Activated B cell treated with CpG ODN at 0.5 μM for 24 hours (primary cell): ENCODE data around the gene DPM3. TPM values are rescaled to one million over a fixed set of nuclear protein-coding genes. Genes with fewer than 3 reads are reported as not detected.
A peak's percentile ranks its signal among the peaks of the same experiment; 100 is the strongest.

ENCODE experiments used
- ATAC-seq: fragments of 200-7000 bp; cut with Tn5 transposase; one replicate; pipeline ENCODE4 v1.10.0; 2021; ENCODE audit warnings: low read depth, mild to moderate bottlenecking, moderate library complexity
- CTCF ChIA-PET: fragments of 350-600 bp; sonication (Branson Sonifier 250); formaldehyde crosslinking; loops from one replicate; lab custom pipeline; 2021; ENCODE audit warnings: antibody characterized with exemption; lab: Charles Lee
- POLR2A ChIA-PET: fragments of 350-600 bp; sonication (Branson Sonifier 250); formaldehyde crosslinking; loops from one replicate; lab custom pipeline; 2021; ENCODE audit warnings: antibody characterized with exemption; lab: Charles Lee
- DNase-seq: peaks from one replicate; pipeline ENCODE4 v3.0.0; 2022
- H3K27ac Mint-ChIP-seq: one replicate; pipeline ENCODE4 v1.8.0; 2020; ENCODE audit warnings: mixed read lengths
- H3K27me3 Mint-ChIP-seq: one replicate; pipeline ENCODE4 v1.8.0; 2021; ENCODE audit warnings: mixed read lengths
- H3K36me3 Mint-ChIP-seq: one replicate; pipeline ENCODE4 v1.8.0; 2021; ENCODE audit warnings: low read depth, mixed read lengths
- H3K4me1 Mint-ChIP-seq: one replicate; pipeline ENCODE4 v1.8.0; 2021; ENCODE audit warnings: mixed read lengths
- H3K4me3 Mint-ChIP-seq: one replicate; pipeline ENCODE4 v1.8.0; 2020; ENCODE audit warnings: mild to moderate bottlenecking, mixed read lengths
- H3K9me3 Mint-ChIP-seq: one replicate; pipeline ENCODE4 v1.8.0; 2020; ENCODE audit warnings: mixed read lengths
- intact Hi-C: fragments of 100-400 bp; cut with micrococcal nuclease; formaldehyde crosslinking; loops from one replicate; pipeline ENCODE4 v1.15.1; 2024
- total RNA-seq: library from RNA; stranded (reverse); gene quantifications from 2 replicates; pipeline ENCODE4 v1.2.3, GENCODE V29; 2022
- TF ChIP-seq, protein P1 (sequence below): fragments of 200-600 bp; IDR thresholded peaks from one replicate; pipeline ENCODE4 v1.8.0; 2022; ENCODE audit warnings: antibody characterized with exemption, mild to moderate bottlenecking

Gene DPM3
- total RNA-seq, 1 donor from 2014 or later, result 33.2 TPM

DNA sequence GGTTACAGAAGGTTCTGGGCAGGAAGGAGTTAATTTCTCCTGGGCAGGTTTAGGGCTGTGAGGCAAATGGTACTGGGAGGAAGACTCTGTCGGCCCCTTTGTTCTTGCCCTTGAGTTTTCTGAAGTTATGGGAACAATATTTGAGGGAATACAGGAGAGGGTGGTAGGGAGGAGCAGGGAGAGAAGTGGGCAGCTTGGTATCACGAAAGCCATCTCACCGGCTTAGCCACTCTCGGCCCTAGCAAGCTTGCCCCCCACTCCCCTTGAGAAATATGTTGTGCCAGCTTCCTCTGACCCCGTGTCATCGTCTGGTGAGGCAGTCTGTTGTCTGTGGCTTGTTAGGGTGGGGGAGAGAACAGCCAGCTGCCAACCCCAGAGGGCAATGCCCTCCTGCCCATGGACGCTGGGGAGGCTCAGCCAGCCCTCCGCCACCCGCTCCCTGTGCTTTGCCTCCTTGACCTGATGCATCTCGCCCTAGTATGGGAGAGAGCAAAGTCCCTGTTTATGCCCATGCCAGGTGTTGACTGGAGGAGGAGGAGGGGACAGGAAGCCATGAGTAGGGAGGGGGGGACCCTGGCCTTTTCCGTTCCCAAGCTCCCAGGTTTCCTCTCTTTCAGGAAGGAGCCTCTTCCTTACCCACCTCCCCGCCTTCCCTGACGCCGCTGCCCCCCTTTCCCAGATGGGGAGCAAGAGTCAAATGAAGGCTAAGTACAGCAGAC lies 11.4 kb downstream of the DPM3 start:
- POLR2A ChIA-PET, result interaction anchor here (0.6 to 1.8 kb wide), 3 partner anchors 14 to 43 kb away, joined by 3 to 7 read pairs (median 6); no protein-coding TSS in a partner anchor
- Mint-ChIP-seq H3K4me1 (peaks cover 30% of the 10 kb centered on the region), H3K27me3 (peaks cover 41% of the 10 kb centered on the region), H3K27ac (no peak overlapping the region), H3K9me3 (no peaks in the 10 kb centered on the region), H3K4me3 (peak overlapping the region; percentile 52), H3K36me3 (no peaks in the 10 kb centered on the region)
- CTCF ChIA-PET, result interaction anchor here (0.7 to 1.6 kb wide), 3 partner anchors 34 to 38 kb away, joined by 3 to 4 read pairs (median 4); no protein-coding TSS in a partner anchor
- no peak for DNase-seq
- TF ChIP-seq, protein P1, sequence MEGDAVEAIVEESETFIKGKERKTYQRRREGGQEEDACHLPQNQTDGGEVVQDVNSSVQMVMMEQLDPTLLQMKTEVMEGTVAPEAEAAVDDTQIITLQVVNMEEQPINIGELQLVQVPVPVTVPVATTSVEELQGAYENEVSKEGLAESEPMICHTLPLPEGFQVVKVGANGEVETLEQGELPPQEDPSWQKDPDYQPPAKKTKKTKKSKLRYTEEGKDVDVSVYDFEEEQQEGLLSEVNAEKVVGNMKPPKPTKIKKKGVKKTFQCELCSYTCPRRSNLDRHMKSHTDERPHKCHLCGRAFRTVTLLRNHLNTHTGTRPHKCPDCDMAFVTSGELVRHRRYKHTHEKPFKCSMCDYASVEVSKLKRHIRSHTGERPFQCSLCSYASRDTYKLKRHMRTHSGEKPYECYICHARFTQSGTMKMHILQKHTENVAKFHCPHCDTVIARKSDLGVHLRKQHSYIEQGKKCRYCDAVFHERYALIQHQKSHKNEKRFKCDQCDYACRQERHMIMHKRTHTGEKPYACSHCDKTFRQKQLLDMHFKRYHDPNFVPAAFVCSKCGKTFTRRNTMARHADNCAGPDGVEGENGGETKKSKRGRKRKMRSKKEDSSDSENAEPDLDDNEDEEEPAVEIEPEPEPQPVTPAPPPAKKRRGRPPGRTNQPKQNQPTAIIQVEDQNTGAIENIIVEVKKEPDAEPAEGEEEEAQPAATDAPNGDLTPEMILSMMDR, result no peak
- ATAC-seq, result no peak
- intact Hi-C loops, result loop anchor here (5.0 kb wide), 1 partner anchor 37 kb away; no protein-coding TSS in a partner anchor

DNA sequence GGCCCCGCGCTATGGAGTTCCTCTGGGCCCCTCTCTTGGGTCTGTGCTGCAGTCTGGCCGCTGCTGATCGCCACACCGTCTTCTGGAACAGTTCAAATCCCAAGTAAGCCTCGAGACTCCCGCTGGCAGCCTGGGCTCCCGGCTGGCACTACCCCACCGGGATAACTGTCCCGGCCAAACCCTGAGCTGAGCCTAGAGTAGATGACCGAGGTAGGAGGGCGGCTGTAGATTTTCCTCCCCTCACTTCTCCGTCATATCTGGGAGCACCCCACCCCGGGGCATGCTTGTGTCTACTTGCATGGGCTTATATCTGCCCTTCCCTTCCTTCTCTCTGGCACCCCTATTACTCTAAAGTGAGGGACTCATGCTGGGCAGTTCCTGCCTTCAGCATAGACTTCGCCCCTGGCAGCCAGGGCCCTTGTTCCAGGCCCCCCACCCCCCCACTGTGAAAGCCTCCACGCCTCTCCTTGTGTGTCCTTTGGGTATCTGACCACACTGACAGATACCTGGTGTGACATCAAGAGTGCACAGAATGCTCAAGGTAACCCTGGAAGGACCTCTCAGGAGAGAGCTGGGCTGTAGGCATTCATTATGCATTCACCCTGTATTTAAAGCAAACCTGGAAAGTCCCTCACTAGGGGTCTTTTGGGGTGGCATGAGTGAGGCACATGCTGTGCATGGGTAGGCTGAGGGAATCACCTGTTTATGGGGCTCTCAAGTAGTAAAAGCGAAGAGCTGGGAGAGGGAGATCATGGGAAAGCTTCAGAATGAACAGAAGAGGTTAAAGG lies 12.2 kb downstream of the DPM3 start:
- POLR2A ChIA-PET, result interaction anchor here (0.6 to 1.8 kb wide), 6 partner anchors 15 to 245 kb away, joined by 3 to 7 read pairs (median 4); partner anchors contain the start of gene KRTCAP2
- no peak overlapping the region for H3K27ac Mint-ChIP-seq
- H3K9me3 Mint-ChIP-seq, result no peaks in the 10 kb centered on the region

DNA sequence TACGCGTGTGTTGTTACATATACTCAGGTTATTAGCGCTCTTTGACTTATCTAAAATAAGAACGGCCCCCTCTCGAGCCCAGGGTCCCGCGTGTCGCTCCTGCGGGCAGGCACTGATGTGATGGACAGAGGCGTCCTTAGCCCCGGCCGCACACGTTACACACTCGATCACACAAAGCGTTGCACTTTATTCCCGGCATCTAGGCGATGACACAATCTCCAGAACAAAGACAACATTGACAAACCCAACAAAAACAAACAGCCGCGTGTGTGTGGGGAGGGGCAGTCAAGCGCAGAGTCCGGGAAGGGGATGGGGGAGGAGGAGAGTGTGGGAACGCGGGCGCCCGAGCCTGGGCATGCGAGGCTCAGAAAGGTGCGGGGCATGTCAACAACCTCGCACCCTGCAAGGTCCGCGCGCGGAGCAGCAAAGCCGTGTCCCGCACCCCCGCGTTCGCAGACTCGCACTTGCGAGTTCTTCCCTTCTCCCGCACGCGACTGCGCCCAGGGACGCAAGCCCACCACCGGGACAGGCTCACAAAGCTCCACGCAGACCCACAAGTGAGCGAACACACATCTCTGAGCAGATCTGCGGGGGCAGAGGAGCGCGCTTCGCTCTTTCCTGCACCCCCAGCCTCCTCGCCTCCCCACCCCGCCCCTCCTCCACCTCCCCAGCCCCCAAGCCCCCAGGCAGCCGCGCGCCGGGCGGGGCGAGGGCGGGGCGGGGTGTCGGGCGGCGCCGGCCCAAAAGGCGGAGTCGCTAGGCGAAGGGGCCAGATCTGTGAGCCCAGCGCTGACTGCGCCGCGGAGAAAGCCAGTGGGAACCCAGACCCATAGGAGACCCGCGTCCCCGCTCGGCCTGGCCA lies 13.0 kb downstream of the DPM3 start, which contains the start of gene EFNA1:
Gene EFNA1, plus strand, starts transcription at position 772 of the 862 bp plus-strand sequence. CDS start 102 bp downstream, outside the sequence.
- intact Hi-C loops, result loop anchor here (1.0 to 5.0 kb wide), 2 partner anchors 8 to 35 kb away; partner anchors contain the start of gene SLC50A1
- H3K9me3 Mint-ChIP-seq, result no peaks in the 10 kb centered on the region
- CTCF ChIA-PET, result interaction anchor here (1.4 to 1.5 kb wide), 2 partner anchors 36 to 46 kb away, joined by 4 read pairs; partner anchors contain the start of gene KRTCAP2
- TF ChIP-seq, protein P1, result no peak
- no peaks in the 10 kb centered on the region for H3K36me3 Mint-ChIP-seq
- ATAC-seq (peak; percentile 71), DNase-seq (peak; percentile 42)
- H3K4me1 Mint-ChIP-seq, result peaks cover 30% of the 10 kb centered on the region
- H3K27me3 Mint-ChIP-seq, result peaks cover 42% of the 10 kb centered on the region
- no peak within 1 kb of the TSS for H3K27ac Mint-ChIP-seq
- peak within 1 kb of the TSS; percentile 79 for H3K4me3 Mint-ChIP-seq
- POLR2A ChIA-PET, result interaction anchor here (0.5 to 1.0 kb wide), 3 partner anchors 31 to 245 kb away, joined by 4 to 6 read pairs (median 5); partner anchors contain the start of gene KRTCAP2

More for the DNA sequence above, 12.2 kb downstream of the DPM3 start:
- CTCF ChIA-PET, result interaction anchor here (1.4 to 1.6 kb wide), 3 partner anchors 33 to 45 kb away, joined by 4 read pairs; partner anchors contain the start of gene KRTCAP2
- intact Hi-C loops, result loop anchor here (1.0 to 5.0 kb wide), 2 partner anchors 7 to 36 kb away; partner anchors contain the start of gene SLC50A1
- DNase-seq (no peak), ATAC-seq (no peak)
- Mint-ChIP-seq H3K36me3 (no peaks in the 10 kb centered on the region), H3K4me3 (peak overlapping the region; percentile 68), H3K27me3 (peaks cover 41% of the 10 kb centered on the region), H3K4me1 (peaks cover 30% of the 10 kb centered on the region)
- TF ChIP-seq, protein P1, result no peak

DNA sequence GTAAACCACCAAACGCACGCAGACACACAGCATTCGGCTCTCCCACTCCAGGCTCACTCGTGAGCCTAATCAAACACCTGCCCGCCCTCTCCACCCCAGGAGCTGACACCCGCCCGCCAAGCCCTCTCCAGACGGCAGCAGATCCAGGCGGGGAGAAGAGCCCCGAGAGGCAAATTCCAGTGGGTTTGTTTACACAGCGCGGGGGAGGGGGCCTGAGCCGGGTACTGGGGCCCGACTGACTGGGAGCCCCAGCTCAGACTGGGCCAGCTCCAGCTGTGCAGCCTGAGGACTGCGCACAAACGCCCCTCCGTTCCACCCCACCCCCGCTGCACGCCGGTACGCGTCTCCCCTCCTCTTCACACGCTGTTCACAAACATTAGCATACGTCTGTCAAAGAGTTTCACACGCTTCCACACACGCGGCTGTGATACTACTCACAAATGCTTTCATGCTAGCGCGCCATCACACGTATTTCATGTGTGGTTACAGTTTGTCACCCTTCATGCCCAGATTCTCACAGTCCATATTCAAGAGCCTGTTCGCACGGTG lies 13.7 kb downstream of the DPM3 start:
- POLR2A ChIA-PET, result interaction anchor here (2.1 kb wide), 1 partner anchor 41 kb away, joined by 6 read pairs; no protein-coding TSS in a partner anchor
- peaks cover 43% of the 10 kb centered on the region for H3K27me3 Mint-ChIP-seq
- CTCF ChIA-PET, result interaction anchor here (1.4 kb wide), 1 partner anchor 46 kb away, joined by 4 read pairs; the partner anchor contains the start of gene KRTCAP2
- H3K27ac Mint-ChIP-seq, result no peak overlapping the region
- H3K4me3 Mint-ChIP-seq, result peak overlapping the region; percentile 79
- no peak for DNase-seq
- H3K4me1 Mint-ChIP-seq, result peaks cover 30% of the 10 kb centered on the region
- TF ChIP-seq, protein P1, result no peak
- no peaks in the 10 kb centered on the region for H3K9me3 Mint-ChIP-seq
- intact Hi-C loops, result loop anchor here (1.0 to 5.0 kb wide), 2 partner anchors 9 to 34 kb away; partner anchors contain the start of gene SLC50A1
- peak; percentile 52 for ATAC-seq
- no peaks in the 10 kb centered on the region for H3K36me3 Mint-ChIP-seq
